Tibial nerve (tissue), 4 donors: Measurements from ENCODE around the gene BMP4.

Experiments
- CTCF ChIP-seq, 5 experiments: fragments of 200-600 bp in 3 of 5; fragments of 450-650 bp in 2 of 5; sonication (generic) in 3 of 5; IDR thresholded peaks; one replicate each; pipeline ENCODE4 v1.5.1; 2016 to 2019; ENCODE audit warnings: antibody characterized with exemption in 5 of 5, mild to moderate bottlenecking in 3 of 5, moderate library complexity in 2 of 5
- EP300 ChIP-seq, 2 donors: sonication (generic); formaldehyde crosslinking; IDR thresholded peaks; one replicate each; pipeline ENCODE4 v1.6.1; 2017; ENCODE audit warnings: antibody characterized with exemption in 2 of 2, mild to moderate bottlenecking in 1 of 2
- POLR2A ChIP-seq, 2 donors: fragments of 450-650 bp; IDR thresholded peaks; one replicate each; pipeline ENCODE4 v1.6.1; 2017; ENCODE audit warnings: antibody characterized with exemption in 2 of 2, mild to moderate bottlenecking in 2 of 2, moderate library complexity in 2 of 2

GRCh38 chr14:53967606-53968005 lies 11.0 kb upstream of the BMP4 start:
- TF ChIP-seq CTCF (IDR thresholded peaks at IDR 0.05) = no peak
- TF ChIP-seq POLR2A (IDR thresholded peaks at IDR 0.05) = no peak
- TF ChIP-seq EP300 (IDR thresholded peaks at IDR 0.05) = no peak
